ENCODE measurements around the gene UBE2L3. TPM values are rescaled to one million over a fixed set of nuclear protein-coding genes. Genes with fewer than 3 reads are reported as not detected.
"Not testable (repeated sequence)": the region's sequence is repeated elsewhere in the genome, so short reads cannot be mapped to it uniquely, and the experiment has no call there.

UBE2L3 gene
- polyA plus RNA-seq, 1 donor (not counting 4 experiments of a cell fraction or from before 2014, with no cell fraction given) = 80.8 TPM

DNA sequence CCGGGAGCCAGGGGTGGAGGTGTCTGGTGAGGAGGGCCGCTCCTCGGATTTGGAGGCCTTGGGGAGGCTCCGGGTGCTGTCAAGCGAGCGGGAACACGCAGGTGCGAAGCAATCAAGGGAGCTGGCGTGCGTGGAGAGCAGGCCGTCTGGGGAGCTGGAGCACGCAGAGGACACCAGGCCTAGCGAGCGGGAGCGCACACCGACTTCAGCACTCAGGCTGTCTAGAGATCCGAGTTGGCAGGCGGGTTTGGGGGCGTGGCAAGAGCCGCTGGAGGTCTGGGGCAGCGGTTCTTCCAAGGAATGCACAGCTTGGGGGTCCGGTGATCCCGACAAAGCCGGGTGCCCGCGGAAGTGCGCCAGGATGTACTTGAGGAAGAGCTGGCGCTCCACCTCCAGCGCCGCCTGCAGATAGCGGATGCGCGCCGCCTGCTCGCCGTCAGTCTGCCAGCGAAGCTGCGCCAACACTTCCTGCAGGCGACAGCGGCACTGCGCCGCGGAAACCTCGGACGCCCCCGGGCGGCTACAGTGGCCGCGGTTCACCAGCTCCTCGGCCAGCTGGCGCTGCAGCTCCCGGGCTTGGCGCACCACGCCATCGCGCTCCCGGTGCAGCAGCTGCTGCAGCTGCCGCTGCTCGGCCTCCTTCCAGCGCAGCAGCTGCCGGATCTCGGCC, 17.4 kb upstream of the UBE2L3 start:
- FAIRE-seq; H3K9me1 ChIP-seq (ENCODE audit: control insufficient read depth, extremely low read depth, insufficient read depth, low read length); H3K36me3 ChIP-seq (ENCODE audit: control insufficient read depth in 2 of 2, extremely low read depth in 1 of 2, insufficient read depth in 2 of 2, low read length in 2 of 2); H3K9ac ChIP-seq (ENCODE audit: control insufficient read depth, extremely low read depth, insufficient read depth, low read length); H3K4me3 ChIP-seq (ENCODE audit: control insufficient read depth in 2 of 3, extremely low read depth in 1 of 3, insufficient read depth in 2 of 3, low read depth in 1 of 3, low read length in 3 of 3); dilution Hi-C loops (cut with MboI; ENCODE audit: extremely low pct_ligation_motif_present, low sequenced_read_pairs); H2AFZ ChIP-seq (ENCODE audit: control insufficient read depth, low read length); H3K9me3 ChIP-seq (ENCODE audit: control insufficient read depth, low read depth, low read length); H3K27ac ChIP-seq (ENCODE audit: control insufficient read depth, insufficient read depth, low read length); H4K20me1 ChIP-seq (ENCODE audit: control insufficient read depth, extremely low read depth, insufficient read depth, low read length); H3K4me2 ChIP-seq (ENCODE audit: control insufficient read depth, extremely low read depth, insufficient read depth, low read depth, low read length); H3K4me1 ChIP-seq (ENCODE audit: control insufficient read depth, extremely low read depth, insufficient read depth, low read length); DNase-seq (ENCODE audit: low read depth, low spot score); H3K27me3 ChIP-seq (ENCODE audit: control insufficient read depth, extremely low read depth, insufficient read depth, low read length); H3K79me2 ChIP-seq (ENCODE audit: control insufficient read depth, insufficient read depth, low read length): not testable (repeated sequence)

DNA sequence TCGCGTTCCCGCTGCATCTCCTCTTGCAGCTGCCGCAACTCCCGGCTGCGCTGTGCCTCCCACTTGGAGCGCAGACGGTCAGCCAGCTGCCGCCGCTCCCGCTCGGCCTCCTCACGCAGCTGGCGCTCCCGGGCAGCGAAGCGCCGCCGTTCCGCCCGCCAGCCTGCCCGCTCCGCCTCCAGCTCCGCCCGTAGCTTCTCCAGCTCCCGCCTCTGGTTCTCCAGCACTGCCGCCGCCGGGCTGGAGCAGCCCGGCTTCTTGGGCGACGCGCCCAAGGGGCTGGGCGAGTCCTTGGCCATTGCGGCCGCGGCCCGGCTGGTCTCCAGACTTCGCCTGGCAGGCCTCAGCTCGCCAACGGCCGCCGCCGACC, 16.9 kb upstream of the UBE2L3 start:
- H3K79me2 ChIP-seq (ENCODE audit: control insufficient read depth, insufficient read depth, low read length); DNase-seq (ENCODE audit: low read depth, low spot score); H3K9me3 ChIP-seq (ENCODE audit: control insufficient read depth, low read depth, low read length); FAIRE-seq; H3K9ac ChIP-seq (ENCODE audit: control insufficient read depth, extremely low read depth, insufficient read depth, low read length); H3K9me1 ChIP-seq (ENCODE audit: control insufficient read depth, extremely low read depth, insufficient read depth, low read length); H3K4me3 ChIP-seq (ENCODE audit: control insufficient read depth in 2 of 3, extremely low read depth in 1 of 3, insufficient read depth in 2 of 3, low read depth in 1 of 3, low read length in 3 of 3); H3K4me1 ChIP-seq (ENCODE audit: control insufficient read depth, extremely low read depth, insufficient read depth, low read length); H3K27me3 ChIP-seq (ENCODE audit: control insufficient read depth, extremely low read depth, insufficient read depth, low read length); H3K27ac ChIP-seq (ENCODE audit: control insufficient read depth, insufficient read depth, low read length); H3K36me3 ChIP-seq (ENCODE audit: control insufficient read depth in 2 of 2, extremely low read depth in 1 of 2, insufficient read depth in 2 of 2, low read length in 2 of 2); H4K20me1 ChIP-seq (ENCODE audit: control insufficient read depth, extremely low read depth, insufficient read depth, low read length); dilution Hi-C loops (cut with MboI; ENCODE audit: extremely low pct_ligation_motif_present, low sequenced_read_pairs); H3K4me2 ChIP-seq (ENCODE audit: control insufficient read depth, extremely low read depth, insufficient read depth, low read depth, low read length); H2AFZ ChIP-seq (ENCODE audit: control insufficient read depth, low read length): not testable (repeated sequence)

DNA sequence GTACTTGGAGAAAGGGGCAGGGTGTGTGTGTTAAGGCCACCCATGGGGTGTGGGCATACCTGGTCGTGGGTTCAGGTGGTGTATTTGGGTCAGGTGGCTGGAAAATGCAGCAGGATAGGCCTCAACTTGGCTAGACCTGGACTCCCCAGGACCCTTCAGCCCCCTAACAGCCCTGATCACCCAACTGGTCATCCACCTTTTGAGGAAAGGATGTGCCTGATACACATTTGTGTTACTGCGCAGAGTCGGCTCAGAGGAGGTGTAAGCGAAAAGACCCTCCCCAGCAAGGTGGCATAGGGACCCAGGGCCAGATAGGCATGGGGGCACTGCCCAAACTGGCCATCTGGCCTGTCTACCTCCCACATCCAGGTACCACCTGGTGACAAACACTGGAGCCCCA, 16.2 kb upstream of the UBE2L3 start, which contains the start of gene RIMBP3C:
Gene RIMBP3C (minus strand): TSS at position 101 of the 400 bp plus-strand sequence. CDS start 485 bp downstream, outside the sequence.
- H2AFZ ChIP-seq (ENCODE audit: control insufficient read depth, low read length); FAIRE-seq; H3K9me3 ChIP-seq (ENCODE audit: control insufficient read depth, low read depth, low read length); H3K4me1 ChIP-seq (ENCODE audit: control insufficient read depth, extremely low read depth, insufficient read depth, low read length); DNase-seq (ENCODE audit: low read depth, low spot score); H4K20me1 ChIP-seq (ENCODE audit: control insufficient read depth, extremely low read depth, insufficient read depth, low read length); H3K9ac ChIP-seq (ENCODE audit: control insufficient read depth, extremely low read depth, insufficient read depth, low read length); dilution Hi-C loops (cut with MboI; ENCODE audit: extremely low pct_ligation_motif_present, low sequenced_read_pairs); H3K36me3 ChIP-seq (ENCODE audit: control insufficient read depth in 2 of 2, extremely low read depth in 1 of 2, insufficient read depth in 2 of 2, low read length in 2 of 2); H3K79me2 ChIP-seq (ENCODE audit: control insufficient read depth, insufficient read depth, low read length); H3K9me1 ChIP-seq (ENCODE audit: control insufficient read depth, extremely low read depth, insufficient read depth, low read length); H3K4me3 ChIP-seq (ENCODE audit: control insufficient read depth in 2 of 3, extremely low read depth in 1 of 3, insufficient read depth in 2 of 3, low read depth in 1 of 3, low read length in 3 of 3); H3K27ac ChIP-seq (ENCODE audit: control insufficient read depth, insufficient read depth, low read length); H3K4me2 ChIP-seq (ENCODE audit: control insufficient read depth, extremely low read depth, insufficient read depth, low read depth, low read length); H3K27me3 ChIP-seq (ENCODE audit: control insufficient read depth, extremely low read depth, insufficient read depth, low read length): not testable (repeated sequence)

DNA sequence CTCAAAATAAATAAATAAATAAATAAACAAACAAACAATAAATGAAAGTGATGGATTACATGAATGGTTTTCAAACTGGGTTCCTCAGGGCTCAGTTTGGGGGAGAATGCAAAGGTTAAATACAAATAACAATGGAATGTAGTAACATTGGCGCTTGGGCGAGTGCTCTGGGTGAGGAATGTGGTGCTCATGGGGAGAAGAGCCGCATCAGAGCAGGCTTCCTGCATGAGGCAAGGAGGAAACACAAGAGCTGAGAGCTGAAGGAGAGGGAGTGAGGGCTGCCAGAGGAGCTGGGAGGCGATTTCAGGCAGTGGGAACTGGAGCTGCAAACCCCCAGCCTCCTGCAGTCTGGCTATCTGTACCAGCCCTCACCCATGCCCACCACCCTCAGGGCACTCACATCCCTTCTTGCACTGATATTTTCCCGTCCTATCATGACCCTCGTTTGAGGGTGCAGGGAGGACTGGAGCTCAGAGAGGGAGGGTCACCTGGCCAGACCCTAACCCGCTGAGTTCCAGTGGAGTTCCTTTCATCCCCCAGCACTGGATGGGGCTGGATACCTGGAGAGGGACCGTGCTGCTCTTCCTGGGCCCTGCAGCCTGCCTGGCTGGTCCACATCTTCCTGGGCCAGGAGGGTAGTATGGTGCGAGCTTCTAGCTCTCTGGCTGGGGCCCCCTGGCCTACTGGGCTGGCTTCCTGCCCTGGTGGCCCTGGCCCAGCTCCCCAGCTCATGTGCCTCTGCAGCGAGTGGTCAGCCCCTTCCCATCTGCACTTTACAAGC, 8.0 kb upstream of the UBE2L3 start:
- H3K9me3 ChIP-seq (ENCODE audit: control insufficient read depth, low read depth, low read length); H4K20me1 ChIP-seq (ENCODE audit: control insufficient read depth, extremely low read depth, insufficient read depth, low read length); H3K36me3 ChIP-seq (ENCODE audit: control insufficient read depth in 2 of 2, extremely low read depth in 1 of 2, insufficient read depth in 2 of 2, low read length in 2 of 2); H3K4me3 ChIP-seq (ENCODE audit: control insufficient read depth in 2 of 3, extremely low read depth in 1 of 3, insufficient read depth in 2 of 3, low read depth in 1 of 3, low read length in 3 of 3); H3K27ac ChIP-seq (ENCODE audit: control insufficient read depth, insufficient read depth, low read length); H3K9me1 ChIP-seq (ENCODE audit: control insufficient read depth, extremely low read depth, insufficient read depth, low read length); FAIRE-seq; H3K9ac ChIP-seq (ENCODE audit: control insufficient read depth, extremely low read depth, insufficient read depth, low read length); DNase-seq (ENCODE audit: low read depth, low spot score); H3K27me3 ChIP-seq (ENCODE audit: control insufficient read depth, extremely low read depth, insufficient read depth, low read length); H3K4me2 ChIP-seq (ENCODE audit: control insufficient read depth, extremely low read depth, insufficient read depth, low read depth, low read length); H3K79me2 ChIP-seq (ENCODE audit: control insufficient read depth, insufficient read depth, low read length); dilution Hi-C loops (cut with MboI; ENCODE audit: extremely low pct_ligation_motif_present, low sequenced_read_pairs); H3K4me1 ChIP-seq (ENCODE audit: control insufficient read depth, extremely low read depth, insufficient read depth, low read length); H2AFZ ChIP-seq (ENCODE audit: control insufficient read depth, low read length): not testable (repeated sequence)

DNA sequence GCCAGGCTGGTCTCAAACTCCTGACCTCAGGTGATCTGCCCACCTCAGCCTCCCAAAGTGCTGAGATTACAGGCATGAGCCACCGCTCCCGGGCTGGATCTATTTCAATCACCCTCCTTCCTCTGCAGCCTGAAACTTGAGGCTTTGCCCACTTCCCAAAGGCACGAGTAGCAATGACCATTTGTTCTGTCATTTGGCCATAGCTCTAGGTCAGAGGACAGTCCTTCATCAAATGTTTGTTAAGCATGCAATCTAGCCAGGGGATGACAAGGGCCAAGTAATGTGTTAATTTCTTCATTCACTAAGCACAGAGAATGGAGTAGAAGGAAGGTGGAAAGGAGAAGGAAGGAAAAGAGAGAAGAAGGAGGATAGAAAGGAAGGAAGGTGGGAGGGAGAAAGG, 6.9 kb upstream of the UBE2L3 start:
- H3K9me1 ChIP-seq (ENCODE audit: control insufficient read depth, extremely low read depth, insufficient read depth, low read length); H3K4me2 ChIP-seq (ENCODE audit: control insufficient read depth, extremely low read depth, insufficient read depth, low read depth, low read length); H3K27me3 ChIP-seq (ENCODE audit: control insufficient read depth, extremely low read depth, insufficient read depth, low read length); H3K79me2 ChIP-seq (ENCODE audit: control insufficient read depth, insufficient read depth, low read length); FAIRE-seq; H3K9ac ChIP-seq (ENCODE audit: control insufficient read depth, extremely low read depth, insufficient read depth, low read length); H2AFZ ChIP-seq (ENCODE audit: control insufficient read depth, low read length); H3K4me3 ChIP-seq (ENCODE audit: control insufficient read depth in 2 of 3, extremely low read depth in 1 of 3, insufficient read depth in 2 of 3, low read depth in 1 of 3, low read length in 3 of 3); dilution Hi-C loops (cut with MboI; ENCODE audit: extremely low pct_ligation_motif_present, low sequenced_read_pairs); H3K9me3 ChIP-seq (ENCODE audit: control insufficient read depth, low read depth, low read length); H3K36me3 ChIP-seq (ENCODE audit: control insufficient read depth in 2 of 2, extremely low read depth in 1 of 2, insufficient read depth in 2 of 2, low read length in 2 of 2); H3K27ac ChIP-seq (ENCODE audit: control insufficient read depth, insufficient read depth, low read length); DNase-seq (ENCODE audit: low read depth, low spot score); H3K4me1 ChIP-seq (ENCODE audit: control insufficient read depth, extremely low read depth, insufficient read depth, low read length); H4K20me1 ChIP-seq (ENCODE audit: control insufficient read depth, extremely low read depth, insufficient read depth, low read length): not testable (repeated sequence)
